Stimulated activated CD4-positive, alpha-beta T cell treated with anti-CD3 and anti-CD28 coated beads, Interleukin-15, amount 100 ng/mL, for 1 hour (primary cell): ENCODE data around the gene P3H3.
"Not testable (repeated sequence)": the region's sequence is repeated elsewhere in the genome, so short reads cannot be mapped to it uniquely, and the experiment has no call there.

Experiments
- DNase-seq, 2 donors: peaks; one replicate each; pipeline ENCODE4 v3.0.0-alpha.2; 2020; ENCODE audit warnings: low read depth in 1 of 2, low spot score in 1 of 2

The P3H3 gene

GRCh38 chr12:6887460-6887859 lies 59.3 kb downstream of the P3H3 start:
- no peak for DNase-seq

- DNase-seq = no peak
Measured at GRCh38 chr12:6888360-6888759, 60.2 kb downstream of the P3H3 start.

- not testable (repeated sequence) for DNase-seq
Measured at GRCh38 chr12:6888794-6889193, 60.6 kb downstream of the P3H3 start.
